ENCODE data around the gene PILRA. TPM values are rescaled to one million over a fixed set of nuclear protein-coding genes. Genes with fewer than 3 reads are reported as not detected.

PILRA gene
- total and polyA plus RNA-seq, 10 of the 15 experiments (the other 5 are each of a cell fraction or from before 2014, with no cell fraction given), result 6.6 to 43.3 (median 11.5) TPM

DNA sequence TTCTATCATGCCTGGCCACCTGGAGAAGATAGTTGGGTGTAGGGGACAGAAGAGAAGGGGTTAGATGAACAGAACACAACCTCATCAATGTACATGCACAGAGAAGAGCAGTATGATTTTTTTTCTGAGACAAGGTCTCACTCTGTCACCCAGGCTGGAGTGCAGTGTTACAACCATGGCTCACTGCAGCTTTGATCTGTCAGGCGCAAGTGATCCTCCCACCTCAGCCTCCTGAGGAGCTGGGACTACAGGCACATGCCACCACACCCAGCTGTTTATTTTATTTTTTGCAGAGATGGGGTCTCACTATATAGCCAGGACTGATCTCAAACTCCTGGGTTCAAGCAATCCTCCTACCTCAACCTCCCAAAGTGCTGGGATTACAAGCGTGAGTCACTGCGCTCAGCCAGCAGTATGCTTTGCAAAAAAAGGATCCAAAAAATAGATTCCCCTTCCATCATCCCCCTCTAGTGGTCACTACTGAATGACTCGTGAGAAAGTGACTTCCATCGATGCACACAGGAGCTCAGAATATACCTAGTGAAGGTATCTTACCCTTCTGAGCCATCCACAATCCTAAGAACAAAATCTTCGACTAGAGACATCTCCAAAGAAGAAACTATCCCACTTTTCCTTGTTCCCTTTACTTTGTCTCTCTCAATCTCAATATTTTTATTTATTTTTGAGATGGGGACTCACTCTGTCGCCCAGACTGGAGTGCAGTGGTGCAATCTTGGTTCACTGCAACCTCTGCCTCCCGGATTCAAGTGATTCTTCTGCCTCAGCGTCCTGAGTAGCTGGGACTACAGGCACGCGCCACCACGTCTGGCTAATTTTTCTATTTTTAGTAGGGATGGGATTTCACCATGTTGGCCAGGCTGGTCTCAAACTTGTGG is 34.2 kb downstream of the PILRA start:
- H3K4me2 ChIP-seq (ENCODE audit: control insufficient read depth, insufficient read depth), result no peak overlapping the region
- no peaks in the 10 kb centered on the region for H3K9me3 ChIP-seq (replicated peaks; ENCODE audit: control insufficient read depth, insufficient read depth, low read length)
- SMC1A ChIA-PET (ENCODE audit: uncharacterized antibody, unreplicated experiment), result interaction anchor here (0.8 to 4.5 kb wide), 35 partner anchors 8 to 274 kb away, joined by 3 to 65 read pairs (median 5); partner anchors contain the start of genes MEPCE and ZCWPW1
- no peaks in the 10 kb centered on the region for H3K27me3 ChIP-seq (replicated peaks in 1 of 2; ENCODE audit: control insufficient read depth in 2 of 2, insufficient read depth in 2 of 2, low read length in 1 of 2)
- no TSS peak for BruUV-seq (replicated peaks)
- H3K4me1 ChIP-seq (ENCODE audit: control insufficient read depth, insufficient read depth, low read length), result peaks cover 7% of the 10 kb centered on the region
- in situ Hi-C loops (cut with MboI), result loop anchor here (5.0 kb wide), 1 partner anchor 275 kb away; no protein-coding TSS in a partner anchor
- H3K4me3 ChIP-seq, result no peak overlapping the region
- peak overlapping the region; percentile 18; the same call in 1 of the 2 replicates for H2AFZ ChIP-seq (ENCODE audit: control insufficient read depth, low read depth, low read length)
- CTCF ChIA-PET, result interaction anchor here (0.6 to 4.0 kb wide), 49 partner anchors 8 to 489 kb away, joined by 3 to 134 read pairs (median 5); partner anchors contain the start of genes LAMTOR4, PILRA, PILRB and TSC22D4
- 23% methylated on average over 12 of the region's 12 CpGs for WGBS (ENCODE audit: insufficient coverage, insufficient replicate concordance, low lambda C conversion rate, missing lambda C conversion rate)
- H3K79me2 ChIP-seq (ENCODE audit: control insufficient read depth, insufficient read depth, low read length), result no peaks in the 10 kb centered on the region
- H3K27ac ChIP-seq (ENCODE audit: control insufficient read depth, insufficient read depth), result no peak overlapping the region
- POLR2A ChIA-PET, result interaction anchor here (0.7 to 2.4 kb wide), 19 partner anchors 9 to 207 kb away, joined by 3 to 10 read pairs (median 4); partner anchors contain the start of genes MEPCE, PPP1R35 and ZCWPW1
- H3K9ac ChIP-seq (ENCODE audit: control insufficient read depth, insufficient read depth, low read length), result no peak overlapping the region
- H3K36me3 ChIP-seq (ENCODE audit: control insufficient read depth in 2 of 2, insufficient read depth in 2 of 2, low read length in 1 of 2), result no peaks in the 10 kb centered on the region
- FAIRE-seq (peak; percentile 96), ATAC-seq (peak; percentile 98), DNase-seq (ENCODE audit: low read depth, low spot score) (peak; percentile 66)
- RAD21 ChIA-PET (ENCODE audit: unreplicated experiment), result interaction anchor here (0.5 to 3.7 kb wide), 40 partner anchors 8 to 274 kb away, joined by 3 to 89 read pairs (median 5); partner anchors contain the start of genes FBXO24, GAL3ST4, LAMTOR4 and LRCH4
- H4K20me1 ChIP-seq (ENCODE audit: control insufficient read depth, insufficient read depth), result no peaks in the 10 kb centered on the region
- intact Hi-C loops (cut with micrococcal nuclease; ENCODE audit: unreplicated experiment), result loop anchor here (1.0 to 5.0 kb wide), 4 partner anchors 33 to 275 kb away; partner anchors contain the start of gene PILRB
- TF ChIP-seq MEF2B (IDR thresholded peaks at IDR 0.05; ENCODE audit: partially characterized antibody, poor library complexity, severe bottlenecking) (peak; percentile 38), YY1 (IDR thresholded peaks at IDR 0.05; ENCODE audit: low read depth, low read length) (0 out of 2 replicates have a peak, but pooled peaks have one; percentile 18), CTCF (IDR thresholded peaks at IDR 0.05 in 2 of 3, conservative IDR thresholded peaks at IDR 0.05 in 1 of 3; ENCODE audit: control insufficient read depth in 2 of 3, extremely low read depth in 1 of 3, insufficient read depth in 1 of 3, low read depth in 3 of 3, low read length in 3 of 3) (peak; percentile 69 to 82 (median 71)), ZNF24 (IDR thresholded peaks at IDR 0.05) (peak; percentile 8; the same call in 1 of the 2 replicates), HDGF (IDR thresholded peaks at IDR 0.05) (no peak), SREBF2 (IDR thresholded peaks at IDR 0.05; ENCODE audit: low read length) (no peak), MLLT1 (IDR thresholded peaks at IDR 0.05) (peak; percentile 35; the same call in 1 of the 2 replicates), BHLHE40 (IDR thresholded peaks at IDR 0.05; ENCODE audit: borderline replicate concordance in 1 of 2, low read depth in 2 of 2, low read length in 1 of 2) (0 out of 4 replicates have a peak, but pooled peaks of 1 of the 2 experiments have one; percentile 33), RELB (IDR thresholded peaks at IDR 0.05; ENCODE audit: low read depth) (peak; percentile 22; the same call in 1 of the 2 replicates), ETV6 (conservative IDR thresholded peaks at IDR 0.05 in 1 of 2, IDR thresholded peaks at IDR 0.05 in 1 of 2; ENCODE audit: borderline replicate concordance in 1 of 2, low read depth in 1 of 2) (no peak), CHD2 (IDR thresholded peaks at IDR 0.05; ENCODE audit: borderline replicate concordance, low read depth, low read length) (no peak), ZNF384 (IDR thresholded peaks at IDR 0.05; ENCODE audit: borderline replicate concordance, low read depth, low read length) (peak; percentile 67; the same call in 1 of the 2 replicates), KDM1A (IDR thresholded peaks at IDR 0.05; ENCODE audit: borderline replicate concordance) (no peak), NBN (IDR thresholded peaks at IDR 0.05) (peak; percentile 63; the same call in 1 of the 2 replicates), TCF12 (IDR thresholded peaks at IDR 0.05; ENCODE audit: low read depth, low read length) (no peak), STAT3 (IDR thresholded peaks at IDR 0.05; ENCODE audit: low read depth, low read length) (no peak)
